Hepatic stellate cell (primary cell): ENCODE measurements around the gene OR2H2.

Experiments used
- DNase-seq: peaks from one replicate; pipeline ENCODE4 v3.0.0; 2011; ENCODE audit warnings: low spot score

The OR2H2 gene

DNA sequence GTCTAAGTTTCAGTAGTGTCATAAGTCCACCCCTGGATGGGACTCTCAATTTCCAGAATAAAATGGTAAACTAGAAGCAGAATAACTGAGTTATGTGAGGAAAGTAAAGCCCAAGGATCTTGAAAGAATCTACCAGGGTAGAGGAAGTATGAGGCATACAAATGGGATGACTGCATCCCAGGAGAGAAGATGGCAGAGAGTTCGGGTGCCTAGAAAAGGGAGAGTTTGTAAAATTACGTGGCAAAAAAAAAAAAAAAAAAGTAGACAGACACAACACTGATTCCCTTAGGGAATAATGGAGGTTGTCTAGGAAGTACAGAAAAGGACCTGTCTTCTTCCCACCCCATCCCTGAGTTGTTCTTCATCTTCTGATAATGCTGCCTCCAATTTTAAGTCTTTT is 44.6 kb downstream of the OR2H2 start:
- DNase-seq, result no peak

DNA sequence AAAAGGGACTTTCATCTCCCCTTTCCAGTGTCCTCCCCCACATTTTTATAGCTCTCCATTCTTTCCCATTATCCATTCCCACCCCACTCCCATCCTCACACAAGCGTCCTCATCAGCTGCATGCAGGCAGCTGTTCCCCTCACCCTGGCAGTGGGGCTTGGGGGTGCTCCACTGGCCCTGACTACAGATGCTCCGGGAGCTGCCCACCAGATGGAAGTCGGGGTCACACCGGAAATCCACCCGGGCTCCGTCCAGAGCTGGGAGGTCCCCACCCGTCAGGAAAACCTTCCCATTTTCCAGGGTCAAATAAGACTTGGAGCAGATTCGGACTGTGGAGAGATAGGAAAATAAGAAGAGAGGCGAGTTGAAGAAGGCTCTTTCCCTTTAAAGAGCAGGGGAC is 45.4 kb downstream of the OR2H2 start:
- no peak for DNase-seq

DNA sequence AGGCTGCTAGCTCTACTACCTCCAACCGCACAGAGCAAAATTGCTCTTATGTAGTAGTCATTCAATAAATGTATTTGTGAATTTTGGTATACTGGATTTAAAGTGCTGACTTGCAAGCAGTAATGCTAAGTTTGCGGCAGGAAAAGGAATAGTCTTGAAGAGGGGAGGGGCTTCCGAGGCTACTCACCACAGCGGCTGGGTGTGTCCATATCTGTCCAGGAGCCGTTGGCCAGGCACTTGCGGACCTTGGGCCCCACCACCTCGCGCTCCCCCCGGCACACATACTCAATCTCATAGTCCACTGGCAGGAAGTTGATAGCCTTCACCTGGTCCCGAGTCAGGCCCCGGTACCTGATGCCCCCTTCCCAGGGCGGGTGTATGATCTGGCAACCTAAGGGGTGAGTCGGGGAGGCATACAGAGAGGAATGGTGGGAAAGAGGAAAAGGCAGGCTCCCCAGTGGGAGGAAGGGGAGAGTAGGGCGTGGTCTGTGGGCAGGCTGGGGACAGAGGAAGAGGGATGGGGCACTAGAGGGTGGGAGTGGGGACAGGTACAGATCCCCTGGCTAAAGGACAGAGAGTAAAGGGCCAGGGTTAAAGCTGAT is 46.4 kb downstream of the OR2H2 start:
- no peak for DNase-seq

DNA sequence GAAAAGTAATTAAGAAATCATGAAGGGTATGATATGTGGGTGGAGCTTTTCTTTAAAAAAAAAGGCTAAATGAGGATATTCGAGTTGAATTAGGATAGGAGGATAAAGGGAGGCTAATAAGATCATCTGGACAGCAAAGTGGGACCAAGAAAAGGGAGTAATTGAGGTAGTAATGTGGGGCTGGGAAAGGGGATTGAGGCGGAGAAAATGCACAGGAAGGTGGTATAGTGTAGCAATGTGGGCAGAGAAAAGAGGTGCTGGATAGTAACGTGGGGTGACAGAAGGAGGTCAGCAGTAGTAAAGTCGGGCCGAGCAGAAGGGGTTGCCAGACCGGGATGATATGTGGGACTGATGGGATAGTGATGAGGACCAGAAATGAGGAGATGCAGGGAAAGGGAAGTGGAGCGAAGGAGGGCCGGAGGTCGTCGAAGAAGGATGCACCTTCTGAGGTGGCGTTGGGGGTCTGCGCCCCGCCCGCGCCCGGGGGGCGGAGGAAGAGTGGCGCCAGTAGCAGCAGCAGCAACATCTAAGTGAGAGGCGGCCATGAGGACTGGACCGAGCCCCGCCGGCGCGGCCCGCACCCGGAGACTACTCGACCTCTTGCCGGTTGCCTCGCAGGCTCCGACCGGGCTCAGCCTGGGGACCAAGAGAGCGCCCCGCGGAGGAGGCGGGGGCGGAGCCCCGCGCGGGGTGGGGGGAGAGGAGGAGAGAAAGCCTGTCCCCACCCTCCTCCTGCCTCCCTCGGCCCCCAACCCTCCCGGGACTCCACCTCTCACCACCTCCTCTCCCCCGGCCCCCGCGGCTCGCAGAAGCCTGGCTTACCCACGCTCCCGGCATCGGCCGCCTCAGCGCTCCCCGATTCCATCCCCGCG is 47.2 kb downstream of the OR2H2 start:
- DNase-seq, result peak; percentile 68

DNA sequence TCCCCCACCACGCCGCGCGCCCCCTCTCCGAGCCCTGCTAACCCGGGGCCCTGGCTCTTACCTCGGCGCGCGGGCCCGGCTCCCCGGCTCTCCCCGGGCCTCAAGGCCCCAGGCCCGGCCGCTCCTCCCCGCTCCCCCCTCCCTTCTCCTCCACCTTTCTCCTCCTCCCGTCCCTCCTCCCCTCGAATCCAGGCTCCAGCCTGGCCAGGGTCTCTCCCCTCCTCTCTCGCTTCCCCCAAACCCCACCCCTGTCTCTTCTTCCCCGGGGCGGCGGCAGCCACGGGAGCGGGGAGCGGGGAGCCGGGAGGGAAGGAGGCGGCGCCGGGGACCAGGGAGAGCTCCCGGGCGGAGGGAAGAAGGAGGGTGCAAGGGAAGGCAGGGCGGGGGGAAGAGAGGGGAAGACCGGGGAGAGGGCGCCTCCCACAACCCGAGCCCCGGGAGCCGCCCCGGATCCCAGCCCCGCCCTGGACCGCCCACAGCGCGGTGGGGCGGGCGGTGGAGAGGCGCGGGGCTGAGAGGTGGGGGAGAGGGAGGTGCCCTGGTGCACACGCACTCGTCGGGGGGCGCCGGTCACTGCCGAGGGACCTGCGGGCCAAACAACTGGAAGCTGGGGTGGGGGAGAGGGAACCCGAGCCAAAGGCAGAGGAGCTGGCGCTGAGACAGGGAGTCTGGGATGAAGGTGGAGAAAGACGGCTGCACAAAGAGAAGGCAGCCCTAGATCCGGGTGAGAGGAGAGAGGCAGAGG is 48.0 kb downstream of the OR2H2 start, which contains the start of gene GABBR1:
TSS of gene GABBR1 (minus strand) at position 395 of the 745 bp plus-strand sequence. CDS start 798 bp downstream, outside the sequence.
- DNase-seq, result peak; percentile 98

DNA sequence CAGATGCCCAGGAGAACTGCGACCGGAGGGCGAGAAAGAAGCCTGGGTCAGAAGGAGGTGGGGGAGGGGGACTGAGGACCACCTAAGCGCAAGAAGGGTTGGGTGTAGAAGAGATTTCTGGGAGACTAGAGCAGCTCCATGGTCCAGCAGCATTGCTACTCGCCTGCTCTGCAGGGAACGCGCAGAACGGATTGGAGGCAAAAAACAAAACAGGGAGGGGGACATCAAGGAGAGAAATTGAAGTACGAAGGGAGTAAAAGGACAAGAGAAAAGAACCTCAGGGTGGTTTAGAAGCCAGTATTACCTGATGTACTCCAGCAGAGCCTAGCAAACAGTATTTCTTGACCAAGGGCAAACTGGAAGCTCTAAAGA is 48.6 kb downstream of the OR2H2 start:
- no peak for DNase-seq

DNA sequence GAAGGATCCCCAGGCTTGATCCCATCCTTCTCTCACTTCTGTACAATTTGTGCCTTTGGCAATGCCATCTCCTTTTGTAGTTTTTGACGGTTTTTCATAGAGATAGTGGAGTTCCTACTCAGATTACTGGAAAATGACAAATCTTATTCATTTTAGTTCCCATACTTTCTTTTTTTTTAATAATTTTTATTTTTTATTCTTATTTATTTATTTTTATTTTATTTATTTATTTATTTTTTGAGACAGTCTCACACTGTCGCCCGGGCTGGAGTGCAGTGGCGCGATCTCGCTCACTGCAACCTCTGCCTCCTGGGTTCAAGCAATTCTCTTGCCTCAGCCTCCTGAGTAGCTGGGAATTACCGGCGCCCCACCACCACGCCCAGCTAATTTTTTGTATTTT is 52.3 kb downstream of the OR2H2 start:
- DNase-seq, result no peak
